ENCODE data around the gene MATR3. TPM values are rescaled to one million over a fixed set of nuclear protein-coding genes. Genes with fewer than 3 reads are reported as not detected.

The MATR3 gene
- total RNA-seq, 1 experiment from 2014 or later = 267 TPM

GRCh38 chr5:139263946-139264345 is 29.6 kb upstream of the MATR3 start:
- H3K27me3 ChIP-seq (ENCODE audit: insufficient read depth, low read length) = no peaks in the 10 kb centered on the region
- no peaks in the 10 kb centered on the region for H3K23me2 ChIP-seq (ENCODE audit: insufficient read length, low read depth, low read length, poor library complexity, severe bottlenecking)
- H2BK12ac ChIP-seq (ENCODE audit: insufficient read length, low read depth, low read length) = no peak overlapping the region
- no peaks in the 10 kb centered on the region; the same call in 1 of the 2 replicates for H3K27me3 Mint-ChIP-seq (ENCODE audit: low read depth)
- H3K36me3 Mint-ChIP-seq (ENCODE audit: insufficient read depth in 1 of 3, low read depth in 3 of 3) = no peaks in the 10 kb centered on the region
- H2BK15ac ChIP-seq (ENCODE audit: low read depth, low read length) = no peak overlapping the region
- H3K9ac ChIP-seq (ENCODE audit: extremely low read depth, insufficient read length, low read length) = no peak overlapping the region
- H2AFZ ChIP-seq (ENCODE audit: low read length) = no peak overlapping the region
- no peak for DNase-seq
- no peak overlapping the region for H3K18ac ChIP-seq (ENCODE audit: insufficient read length, low read depth, low read length)
- no peak overlapping the region for H2AK5ac ChIP-seq (ENCODE audit: insufficient read length, low read length)
- H3K4me3 Mint-ChIP-seq = no peak overlapping the region
- no peak overlapping the region for H3K56ac ChIP-seq (ENCODE audit: insufficient read length, low read depth, low read length)
- no peak overlapping the region for H4K8ac ChIP-seq (replicated peaks; ENCODE audit: insufficient read length, low read depth, low read length)
- no peaks in the 10 kb centered on the region for H3K9me3 Mint-ChIP-seq
- H3K4me2 ChIP-seq (ENCODE audit: insufficient read depth, insufficient read length, low read length) = no peak overlapping the region
- no peak overlapping the region for H4K5ac ChIP-seq (ENCODE audit: insufficient read length, low read depth, low read length)
- peaks cover 11 to 16% of the 10 kb centered on the region in 2 experiments for H3K4me1 Mint-ChIP-seq
- H2BK5ac ChIP-seq (ENCODE audit: insufficient read length, low read length) = no peak overlapping the region
- H3K4ac ChIP-seq (ENCODE audit: low read depth, low read length) = no peak overlapping the region
- H3K4me1 ChIP-seq (ENCODE audit: insufficient read depth, low read length) = peaks cover 7% of the 10 kb centered on the region
- H4K91ac ChIP-seq (ENCODE audit: insufficient read length, low read depth, low read length) = no peak overlapping the region
- H2BK20ac ChIP-seq (ENCODE audit: low read depth, low read length, poor library complexity, severe bottlenecking) = no peak overlapping the region
- no CpG with 5 or more reads among the region's 3 CpGs for WGBS (ENCODE audit: extremely low coverage, insufficient read length, low lambda C conversion rate)
- H3K79me2 ChIP-seq (ENCODE audit: insufficient read depth, low read length) = no peaks in the 10 kb centered on the region
- no peak overlapping the region for H3K27ac ChIP-seq (ENCODE audit: insufficient read length, low read depth, low read length)
- no peaks in the 10 kb centered on the region for H4K20me1 ChIP-seq (ENCODE audit: control insufficient read depth, insufficient read depth, insufficient read length)
- H3K79me1 ChIP-seq (ENCODE audit: insufficient read depth, low read depth, low read length, poor library complexity, severe bottlenecking) = no peaks in the 10 kb centered on the region
- H2BK120ac ChIP-seq (ENCODE audit: low read depth, low read length, poor library complexity, severe bottlenecking) = no peak overlapping the region
- H3T11ph ChIP-seq (ENCODE audit: low read length) = no peak overlapping the region
- H3K9me3 ChIP-seq (ENCODE audit: control insufficient read depth, low read depth, low read length) = no peaks in the 10 kb centered on the region
- H3K27ac Mint-ChIP-seq = no peak overlapping the region
- no peak overlapping the region for H3K23ac ChIP-seq (ENCODE audit: insufficient read length, low read depth, low read length)
- no peak for TF ChIP-seq CTCF (conservative IDR thresholded peaks at IDR 0.05)
- no peak overlapping the region for H3K14ac ChIP-seq (ENCODE audit: insufficient read depth, low read length)

All from H9 (cell line).